Esophagus squamous epithelium (tissue), 4 donors: Measurements from ENCODE around the gene PKN1.

ENCODE experiments used
- CTCF ChIP-seq, 6 experiments: fragments of 450-650 bp in 4 of 6; fragments of 200-600 bp in 2 of 6; sonication (generic) in 2 of 6; IDR thresholded peaks; one replicate each; pipeline ENCODE4 v1.5.1; 2016 to 2019; ENCODE audit warnings: antibody characterized with exemption in 6 of 6, mild to moderate bottlenecking in 4 of 6, moderate library complexity in 4 of 6
- POLR2A ChIP-seq, 4 donors: fragments of 450-650 bp; IDR thresholded peaks; one replicate each; pipeline ENCODE4 v1.6.1; 2017; ENCODE audit warnings: antibody characterized with exemption in 4 of 4, mild to moderate bottlenecking in 4 of 4, moderate library complexity in 3 of 4

- no peak for TF ChIP-seq CTCF (IDR thresholded peaks at IDR 0.05)
- TF ChIP-seq POLR2A (IDR thresholded peaks at IDR 0.05) = no peak
These were observed 45.0 kb downstream of the PKN1 start for GRCh38 chr19:14478113-14478545.
